Pancreas (tissue), 10 donors: ENCODE data around the gene HMG20B. TPM values are rescaled to one million over a fixed set of nuclear protein-coding genes. Genes with fewer than 3 reads are reported as not detected.

Experiments
- ATAC-seq, 4 donors: fragments of 200-7000 bp; cut with Tn5 transposase; one replicate each; pipeline versions ENCODE4 v1.8.0 to v1.9.1; 2020; ENCODE audit warnings: mild to moderate bottlenecking in 4 of 4, moderate library complexity in 4 of 4
- DNase-seq, 6 donors: peaks; one replicate each; pipeline ENCODE4 v3.0.0-alpha.2; 2020
- FAIRE-seq: peaks from 2 replicates; lab custom pipeline; 2012; peaks lifted over from hg19 to GRCh38; lab: Jason Lieb, UNC
- H3K27ac ChIP-seq, 4 donors: fragments of 200-600 bp; sonication (generic); 1 replicate in 3 of 4; 2 replicates in 1 of 4; pipeline versions ENCODE4 v1.5.0 to v1.8.0; 2020
- H3K27me3 ChIP-seq, 4 donors: fragments of 200-600 bp; one replicate each; pipeline ENCODE4 v1.8.0; 2021
- H3K36me3 ChIP-seq, 3 donors: fragments of 200-600 bp; sonication (generic) in 1 of 3; one replicate each; pipeline versions ENCODE4 v1.5.0 to v1.8.0; 2020 to 2021
- H3K4me1 ChIP-seq, 3 donors: fragments of 200-600 bp; one replicate each; pipeline ENCODE4 v1.8.0; 2021
- H3K4me3 ChIP-seq, 4 donors: fragments of 200-600 bp; sonication (generic) in 2 of 4; one replicate each; pipeline versions ENCODE4 v1.5.0 to v1.8.0; 2020 to 2021
- H3K9me3 ChIP-seq, 4 donors: fragments of 200-600 bp; one replicate each; pipeline ENCODE4 v1.8.0; 2021
- WGBS, 2 donors: extraction: QIAGEN DNeasy Blood & Tissue Kit; methylation state at CpG; one replicate each; pipeline ENCODE4 v1.1.7; 2013; 5-methylcytosine and 5-hydroxymethylcytosine counted together
- intact Hi-C, 3 donors: fragments of 100-400 bp; cut with DNase I; formaldehyde crosslinking; loops; one replicate each; pipeline versions ENCODE4 v1.11.1 to v1.14.2; 2022
- polyA plus RNA-seq, 2 donors: library from polyadenylated mRNA; stranded (reverse); fragments of 200-250 nt; gene quantifications; one replicate each; pipeline ENCODE4 v1.2.3, GENCODE V29; 2013
- total RNA-seq, 6 donors: library from RNA; stranded (reverse); fragmentation: NEBNext Ultra II Directional in 4 of 6; extraction: Animal tissue kit (Norgen Biotek cat#: 25700) in 4 of 6; gene quantifications; one replicate each; pipeline versions ENCODE4 v1.2.1 to v1.2.4, GENCODE V29; 2021 to 2023
- TF ChIP-seq, protein P1 (sequence below), 4 donors: fragments of 200-600 bp; sonication (generic) in 3 of 4; IDR thresholded peaks; one replicate each; pipeline versions ENCODE4 v1.5.0 to v1.8.0; 2021; ENCODE audit warnings: antibody characterized with exemption in 4 of 4
- donor health status: healthy with polysubstance abuse.
- donor health status: DM: no; HTN: no; CAD: no; lungs with moderate emphysema.
- donor health status: DM: no; HTN: no; CAD: no.
- donor health status: control.
- donor health status: control.
- donor health status: Bipolar disorder and iron deficiency.
- donor health status: DM: yes; HTN: yes; CAD: no.
- donor health status: DM: no; HTN: no; CAD: no.
- donor health status: DM: no; HTN: no; CAD: no.
- donor health status: DM: yes; HTN: yes; CAD: no.

HMG20B gene
- total and polyA plus RNA-seq, 8 donors: 26.3 to 102 (median 31.7) TPM

DNA sequence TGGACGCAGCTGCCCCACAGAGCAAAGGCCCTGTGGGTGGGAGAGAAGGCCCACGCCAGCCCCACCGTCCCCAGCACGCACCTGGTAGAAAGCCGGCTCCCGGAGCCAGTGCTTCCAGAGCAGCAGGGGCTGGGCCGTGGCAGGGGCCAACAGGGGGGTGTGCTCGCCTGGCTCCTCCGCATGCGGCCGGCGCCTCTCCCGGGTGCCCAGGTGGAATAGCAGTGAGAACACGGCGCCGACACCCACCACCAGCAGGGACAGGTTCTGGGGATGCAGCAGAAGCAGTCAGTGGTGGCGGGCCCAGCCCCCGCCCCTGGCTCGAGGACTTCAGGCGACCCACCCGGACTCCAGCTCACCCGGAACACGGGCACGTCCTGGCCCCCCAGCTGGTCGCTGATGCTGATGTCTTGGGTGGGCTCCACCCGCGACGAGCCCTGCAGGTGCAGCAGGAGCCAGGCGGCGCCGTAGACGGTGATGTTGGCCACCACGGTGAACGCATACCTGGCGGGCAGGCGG, 24.9 kb upstream of the HMG20B start:
- Histone ChIP-seq H3K4me1 (no peaks in the 10 kb centered on the region), H3K36me3 (no peaks in the 10 kb centered on the region), H3K27ac (peak overlapping the region in 2 of 4 donors; percentile 19 to 28), H3K9me3 (no peaks in the 10 kb centered on the region), H3K4me3 (no peak overlapping the region), H3K27me3 (no peaks in the 10 kb centered on the region)
- 82 to 87% methylated on average over 26 to 36 of the region's 36 CpGs for WGBS, 2 donors
- TF ChIP-seq, protein P1, sequence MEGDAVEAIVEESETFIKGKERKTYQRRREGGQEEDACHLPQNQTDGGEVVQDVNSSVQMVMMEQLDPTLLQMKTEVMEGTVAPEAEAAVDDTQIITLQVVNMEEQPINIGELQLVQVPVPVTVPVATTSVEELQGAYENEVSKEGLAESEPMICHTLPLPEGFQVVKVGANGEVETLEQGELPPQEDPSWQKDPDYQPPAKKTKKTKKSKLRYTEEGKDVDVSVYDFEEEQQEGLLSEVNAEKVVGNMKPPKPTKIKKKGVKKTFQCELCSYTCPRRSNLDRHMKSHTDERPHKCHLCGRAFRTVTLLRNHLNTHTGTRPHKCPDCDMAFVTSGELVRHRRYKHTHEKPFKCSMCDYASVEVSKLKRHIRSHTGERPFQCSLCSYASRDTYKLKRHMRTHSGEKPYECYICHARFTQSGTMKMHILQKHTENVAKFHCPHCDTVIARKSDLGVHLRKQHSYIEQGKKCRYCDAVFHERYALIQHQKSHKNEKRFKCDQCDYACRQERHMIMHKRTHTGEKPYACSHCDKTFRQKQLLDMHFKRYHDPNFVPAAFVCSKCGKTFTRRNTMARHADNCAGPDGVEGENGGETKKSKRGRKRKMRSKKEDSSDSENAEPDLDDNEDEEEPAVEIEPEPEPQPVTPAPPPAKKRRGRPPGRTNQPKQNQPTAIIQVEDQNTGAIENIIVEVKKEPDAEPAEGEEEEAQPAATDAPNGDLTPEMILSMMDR (IDR thresholded peaks at IDR 0.05): no peak
- FAIRE-seq: no peak
- intact Hi-C loops: no loop called here
- no peak for ATAC-seq
- peak in 1 of 6 donors; percentile 79 for DNase-seq

GRCh38 chr19:3548606-3549005, 24.1 kb upstream of the HMG20B start:
- Histone ChIP-seq H3K9me3 (no peaks in the 10 kb centered on the region), H3K4me3 (no peak overlapping the region), H3K27ac (peak overlapping the region in 3 of 4 donors; percentile 19 to 28 (median 28)), H3K36me3 (no peaks in the 10 kb centered on the region), H3K27me3 (no peaks in the 10 kb centered on the region), H3K4me1 (peaks cover 0 to 3% (median 0%) of the 10 kb centered on the region in 3 donors)
- intact Hi-C loops: no loop called here
- TF ChIP-seq, protein P1 (IDR thresholded peaks at IDR 0.05): no peak
- ATAC-seq: peak in 2 of 4 donors; percentile 14 to 32
- no peak for DNase-seq
- no peak for FAIRE-seq
- WGBS, 2 donors: 71 to 72% methylated on average over 14 of the region's 14 CpGs

GRCh38 chr19:3549816-3550215, 22.9 kb upstream of the HMG20B start:
- H3K36me3 ChIP-seq: no peaks in the 10 kb centered on the region

GRCh38 chr19:3550947-3551791, 21.6 kb upstream of the HMG20B start:
- Histone ChIP-seq H3K4me1 (peaks cover 0 to 10% (median 8%) of the 10 kb centered on the region in 3 donors), H3K4me3 (no peak overlapping the region), H3K36me3 (no peaks in the 10 kb centered on the region), H3K27ac (no peak overlapping the region), H3K9me3 (no peaks in the 10 kb centered on the region), H3K27me3 (no peaks in the 10 kb centered on the region)
- TF ChIP-seq, protein P1 (IDR thresholded peaks at IDR 0.05): no peak
- ATAC-seq (no peak), FAIRE-seq (no peak), DNase-seq (peak in 1 of 6 donors; percentile 67)
- intact Hi-C loops: no loop called here
- WGBS, 2 donors: 92 to 94% methylated on average over 26 to 34 of the region's 34 CpGs

More at GRCh38 chr19:3549816-3550215, 22.9 kb upstream of the HMG20B start:
- ATAC-seq (no peak), DNase-seq (no peak), FAIRE-seq (no peak)
- intact Hi-C loops: no loop called here
- TF ChIP-seq, protein P1 (IDR thresholded peaks at IDR 0.05): no peak
- WGBS, 2 donors: 89 to 93% methylated on average over 10 of the region's 10 CpGs
- Histone ChIP-seq H3K27ac (no peak overlapping the region), H3K4me1 (peaks cover 0 to 3% (median 0%) of the 10 kb centered on the region in 3 donors), H3K4me3 (no peak overlapping the region), H3K9me3 (no peaks in the 10 kb centered on the region), H3K27me3 (no peaks in the 10 kb centered on the region)

DNA sequence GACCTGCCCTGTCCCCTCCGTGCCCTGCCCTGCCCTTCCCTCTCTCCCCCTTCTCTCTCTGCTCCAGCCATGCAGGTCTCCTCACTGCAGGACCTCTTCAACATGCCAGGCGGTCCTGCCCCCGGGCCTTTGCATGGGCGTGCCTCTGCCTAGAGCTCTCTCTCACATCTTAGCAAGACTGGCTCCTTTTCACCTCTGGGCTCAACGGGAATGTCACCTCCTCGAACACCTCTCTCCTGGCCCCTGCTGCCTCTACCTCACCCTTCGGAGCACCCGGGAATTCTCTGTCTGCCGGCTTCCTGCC, 21.0 kb upstream of the HMG20B start:
- intact Hi-C loops: no loop called here
- peaks cover 0 to 11% (median 8%) of the 10 kb centered on the region in 3 donors for H3K4me1 ChIP-seq
- H3K36me3 ChIP-seq: no peaks in the 10 kb centered on the region
- no peaks in the 10 kb centered on the region for H3K9me3 ChIP-seq
- WGBS, 2 donors: 78 to 82% methylated on average over 9 of the region's 9 CpGs
- DNase-seq (peak in 1 of 6 donors; percentile 57), ATAC-seq (no peak), FAIRE-seq (no peak)
- TF ChIP-seq, protein P1 (IDR thresholded peaks at IDR 0.05): no peak
- no peak overlapping the region for H3K27ac ChIP-seq
- no peak overlapping the region for H3K4me3 ChIP-seq
- no peaks in the 10 kb centered on the region for H3K27me3 ChIP-seq
